DND-41 (cell line): Measurements from ENCODE around the gene KSR2.
"Not testable (repeated sequence)": the region's sequence is repeated elsewhere in the genome, so short reads cannot be mapped to it uniquely, and the experiment has no call there.

Source experiments
- ATAC-seq: fragments of 200-7000 bp; cut with Tn5 transposase; 3 replicates; pipeline ENCODE4 v1.9.1; 2021; ENCODE audit warnings: low read depth; ENCODE audit not compliant: insufficient read depth
- DNase-seq: peaks from one replicate; pipeline ENCODE4 v3.0.0-alpha.2; 2020
- H2AFZ ChIP-seq: 2 replicates; pipeline ENCODE4 v1.6.0; 2012; ENCODE audit warnings: low read depth, low read length
- H3K27ac ChIP-seq: 2 replicates; pipeline ENCODE4 v1.5.1; 2012; ENCODE audit warnings: low read length, inconsistent platforms
- H3K27me3 ChIP-seq: fragments of 200-600 bp; sonication (generic); 2 replicates; pipeline ENCODE4 v1.6.0; 2012; ENCODE audit warnings: low read length, mild to moderate bottlenecking, inconsistent platforms; ENCODE audit not compliant: insufficient read depth, poor library complexity
- H3K36me3 ChIP-seq: 2 replicates; pipeline ENCODE4 v1.5.1; 2012; ENCODE audit warnings: low read length, inconsistent platforms; ENCODE audit not compliant: insufficient read depth
- H3K4me1 ChIP-seq: 2 replicates; pipeline ENCODE4 v1.5.1; 2012; ENCODE audit warnings: mild to moderate bottlenecking, low read length; ENCODE audit not compliant: insufficient read depth
- H3K4me2 ChIP-seq: 2 replicates; pipeline ENCODE4 v1.6.0; 2012; ENCODE audit warnings: mild to moderate bottlenecking, moderate library complexity, low read length, inconsistent platforms; ENCODE audit not compliant: insufficient read depth
- H3K4me3 ChIP-seq, 2 experiments: fragments of 200-600 bp in 1 of 2; shearing (Covaris generic) in 1 of 2; 2 replicates each; pipeline ENCODE4 v1.5.1; 2012 to 2016; ENCODE audit warnings: inconsistent platforms in 2 of 2, low read length in 2 of 2, mild to moderate bottlenecking in 2 of 2, low read depth in 1 of 2, moderate library complexity in 1 of 2
- H3K79me2 ChIP-seq: 2 replicates; pipeline ENCODE4 v1.6.0; 2012; ENCODE audit warnings: low read length, inconsistent platforms; ENCODE audit not compliant: insufficient read depth
- H3K9ac ChIP-seq: 2 replicates; pipeline ENCODE4 v1.6.0; 2012; ENCODE audit warnings: low read depth, mild to moderate bottlenecking, inconsistent platforms, low read length, moderate library complexity
- H3K9me3 ChIP-seq: 2 replicates; pipeline ENCODE4 v1.5.1; 2012; ENCODE audit warnings: low read length, moderate library complexity, mild to moderate bottlenecking, inconsistent platforms; ENCODE audit not compliant: insufficient read depth, severe bottlenecking
- H4K20me1 ChIP-seq: 2 replicates; pipeline ENCODE4 v1.6.0; 2012; ENCODE audit warnings: low read length; ENCODE audit not compliant: insufficient read depth
- CTCF ChIP-seq: IDR thresholded peaks from 2 replicates; pipeline ENCODE4 v1.5.1; 2012; ENCODE audit warnings: borderline replicate concordance, low read length, moderate library complexity, mild to moderate bottlenecking; ENCODE audit not compliant: poor library complexity, severe bottlenecking; ENCODE audit errors: extremely low read depth
- EZH2 ChIP-seq: IDR thresholded peaks from 3 replicates; pipeline ENCODE4 v1.6.1; 2012; ENCODE audit warnings: borderline replicate concordance, low read depth, mild to moderate bottlenecking, moderate library complexity, low read length, inconsistent platforms; ENCODE audit not compliant: severe bottlenecking

The KSR2 gene

GRCh38 chr12:117750657-117751056 is 218.1 kb downstream of the KSR2 start:
- Histone ChIP-seq H3K27me3 (no peaks in the 10 kb centered on the region), H3K9me3 (no peaks in the 10 kb centered on the region), H2AFZ (no peak overlapping the region), H4K20me1 (no peaks in the 10 kb centered on the region), H3K9ac (no peak overlapping the region), H3K4me3 (no peak overlapping the region), H3K4me2 (no peak overlapping the region), H3K79me2 (no peaks in the 10 kb centered on the region), H3K27ac (no peak overlapping the region), H3K4me1 (no peaks in the 10 kb centered on the region), H3K36me3 (no peaks in the 10 kb centered on the region)
- TF ChIP-seq EZH2 = no peak
- TF ChIP-seq CTCF = no peak
- DNase-seq (no peak), ATAC-seq (no peak)

- no peak for DNase-seq
- no peak overlapping the region for H3K4me3 ChIP-seq
- H2AFZ ChIP-seq = no peak overlapping the region
- no peak overlapping the region for H3K4me2 ChIP-seq
- no peaks in the 10 kb centered on the region for H3K9me3 ChIP-seq
- H3K36me3 ChIP-seq = no peaks in the 10 kb centered on the region
- no peaks in the 10 kb centered on the region for H3K4me1 ChIP-seq
- no peak for TF ChIP-seq CTCF
- no peak for TF ChIP-seq EZH2
- no peak overlapping the region for H3K27ac ChIP-seq
- no peaks in the 10 kb centered on the region for H4K20me1 ChIP-seq
- H3K27me3 ChIP-seq = no peaks in the 10 kb centered on the region
- H3K9ac ChIP-seq = no peak overlapping the region
- H3K79me2 ChIP-seq = no peaks in the 10 kb centered on the region
- no peak for ATAC-seq
Measured at GRCh38 chr12:117749431-117749830, 219.4 kb downstream of the KSR2 start.

- H3K36me3 ChIP-seq, H4K20me1 ChIP-seq, H3K27me3 ChIP-seq, H3K4me3 ChIP-seq, DNase-seq, H3K27ac ChIP-seq, ATAC-seq, H2AFZ ChIP-seq, H3K4me1 ChIP-seq, H3K9ac ChIP-seq, H3K79me2 ChIP-seq, H3K9me3 ChIP-seq, H3K4me2 ChIP-seq: not testable (repeated sequence)
Measured at GRCh38 chr12:117746358-117746757, 222.4 kb downstream of the KSR2 start.

GRCh38 chr12:117744418-117744817 is 224.4 kb downstream of the KSR2 start:
- H3K79me2 ChIP-seq = no peaks in the 10 kb centered on the region
- ATAC-seq (no peak), DNase-seq (no peak)
- H3K9me3 ChIP-seq = no peaks in the 10 kb centered on the region
- no peak overlapping the region for H3K27ac ChIP-seq
- H3K4me2 ChIP-seq = no peak overlapping the region
- no peak overlapping the region for H3K4me3 ChIP-seq
- no peak overlapping the region for H2AFZ ChIP-seq
- H3K4me1 ChIP-seq = no peaks in the 10 kb centered on the region
- TF ChIP-seq CTCF (no peak), EZH2 (no peak)
- H3K27me3 ChIP-seq = no peaks in the 10 kb centered on the region
- H4K20me1 ChIP-seq = no peaks in the 10 kb centered on the region
- no peak overlapping the region for H3K9ac ChIP-seq
- H3K36me3 ChIP-seq = no peaks in the 10 kb centered on the region
